WERI-Rb-1 (cell line): ENCODE measurements around the gene BAZ1B.

Experiments used
- DNase-seq: peaks from one replicate; pipeline ENCODE4 v3.0.0-alpha.2; 2020
- H3K27ac ChIP-seq: fragments of 250-450 bp; sonication (Bioruptor Pico); 2 replicates; pipeline ENCODE4 v1.5.1; 2020; ENCODE audit warnings: mild to moderate bottlenecking, moderate library complexity
- H3K27me3 ChIP-seq: fragments of 250-450 bp; sonication (Bioruptor Pico); 2 replicates; pipeline ENCODE4 v1.5.1; 2021; ENCODE audit warnings: mild to moderate bottlenecking, low read depth, moderate library complexity; ENCODE audit not compliant: insufficient read depth, severe bottlenecking
- H3K36me3 ChIP-seq: fragments of 250-450 bp; sonication (Bioruptor Pico); 2 replicates; pipeline ENCODE4 v1.5.1; 2020; ENCODE audit warnings: mild to moderate bottlenecking, moderate library complexity
- H3K4me3 ChIP-seq: 2 replicates; pipeline ENCODE4 v1.5.1; 2011; ENCODE audit warnings: low read depth, mild to moderate bottlenecking, control low read depth, low read length
- H3K9me3 ChIP-seq: fragments of 250-450 bp; sonication (Bioruptor Pico); 2 replicates; pipeline ENCODE4 v1.5.1; 2021; ENCODE audit warnings: mild to moderate bottlenecking, moderate library complexity; ENCODE audit not compliant: severe bottlenecking
- TF ChIP-seq, protein P1 (sequence below): IDR thresholded peaks from 2 replicates; pipeline ENCODE4 v1.5.1; 2011; ENCODE audit warnings: low read depth, mild to moderate bottlenecking, control low read depth, inconsistent platforms, low read length

The BAZ1B gene

GRCh38 chr7:73443548-73444255 lies 78.4 kb downstream of the BAZ1B start:
- TF ChIP-seq, protein P1, sequence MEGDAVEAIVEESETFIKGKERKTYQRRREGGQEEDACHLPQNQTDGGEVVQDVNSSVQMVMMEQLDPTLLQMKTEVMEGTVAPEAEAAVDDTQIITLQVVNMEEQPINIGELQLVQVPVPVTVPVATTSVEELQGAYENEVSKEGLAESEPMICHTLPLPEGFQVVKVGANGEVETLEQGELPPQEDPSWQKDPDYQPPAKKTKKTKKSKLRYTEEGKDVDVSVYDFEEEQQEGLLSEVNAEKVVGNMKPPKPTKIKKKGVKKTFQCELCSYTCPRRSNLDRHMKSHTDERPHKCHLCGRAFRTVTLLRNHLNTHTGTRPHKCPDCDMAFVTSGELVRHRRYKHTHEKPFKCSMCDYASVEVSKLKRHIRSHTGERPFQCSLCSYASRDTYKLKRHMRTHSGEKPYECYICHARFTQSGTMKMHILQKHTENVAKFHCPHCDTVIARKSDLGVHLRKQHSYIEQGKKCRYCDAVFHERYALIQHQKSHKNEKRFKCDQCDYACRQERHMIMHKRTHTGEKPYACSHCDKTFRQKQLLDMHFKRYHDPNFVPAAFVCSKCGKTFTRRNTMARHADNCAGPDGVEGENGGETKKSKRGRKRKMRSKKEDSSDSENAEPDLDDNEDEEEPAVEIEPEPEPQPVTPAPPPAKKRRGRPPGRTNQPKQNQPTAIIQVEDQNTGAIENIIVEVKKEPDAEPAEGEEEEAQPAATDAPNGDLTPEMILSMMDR = no peak
- Histone ChIP-seq H3K36me3 (peaks cover 93% of the 10 kb centered on the region), H3K4me3 (no peak overlapping the region), H3K27me3 (no peaks in the 10 kb centered on the region), H3K9me3 (no peaks in the 10 kb centered on the region), H3K27ac (no peak overlapping the region)
- no peak for DNase-seq

GRCh38 chr7:73442903-73443500 lies 79.1 kb downstream of the BAZ1B start:
- H3K9me3 ChIP-seq = no peaks in the 10 kb centered on the region
- H3K27me3 ChIP-seq = no peaks in the 10 kb centered on the region
- no peak for DNase-seq
- TF ChIP-seq, protein P1 = no peak
- no peak overlapping the region for H3K27ac ChIP-seq
- no peak overlapping the region for H3K4me3 ChIP-seq
- H3K36me3 ChIP-seq = peaks cover 88% of the 10 kb centered on the region

GRCh38 chr7:73442222-73442902 lies 79.7 kb downstream of the BAZ1B start:
- peaks cover 81% of the 10 kb centered on the region for H3K36me3 ChIP-seq
- TF ChIP-seq, protein P1 = no peak

DNA sequence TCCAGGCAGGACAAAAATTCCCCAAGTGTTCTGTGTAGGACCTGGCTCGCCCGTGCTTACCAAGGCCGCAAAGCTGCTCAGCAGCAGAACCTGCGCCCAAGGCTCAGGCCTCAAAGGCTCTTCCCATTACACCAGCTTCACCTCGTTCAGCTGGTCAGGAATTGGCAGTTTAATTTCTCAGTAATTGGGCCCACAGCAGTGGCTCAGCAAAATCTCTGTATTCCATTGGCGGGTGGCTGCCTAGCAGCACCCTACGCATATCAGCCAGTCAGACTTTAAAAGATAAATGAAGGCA lies 82.7 kb downstream of the BAZ1B start:
- TF ChIP-seq, protein P1 = no peak
- Histone ChIP-seq H3K9me3 (no peaks in the 10 kb centered on the region), H3K36me3 (peaks cover 51% of the 10 kb centered on the region), H3K27me3 (no peaks in the 10 kb centered on the region), H3K27ac (no peak overlapping the region), H3K4me3 (no peak overlapping the region)
- DNase-seq = no peak

More at GRCh38 chr7:73442222-73442902, 79.7 kb downstream of the BAZ1B start:
- no peak overlapping the region for H3K27ac ChIP-seq
- DNase-seq = no peak
- no peak overlapping the region for H3K4me3 ChIP-seq
- no peaks in the 10 kb centered on the region for H3K9me3 ChIP-seq
- no peaks in the 10 kb centered on the region for H3K27me3 ChIP-seq

DNA sequence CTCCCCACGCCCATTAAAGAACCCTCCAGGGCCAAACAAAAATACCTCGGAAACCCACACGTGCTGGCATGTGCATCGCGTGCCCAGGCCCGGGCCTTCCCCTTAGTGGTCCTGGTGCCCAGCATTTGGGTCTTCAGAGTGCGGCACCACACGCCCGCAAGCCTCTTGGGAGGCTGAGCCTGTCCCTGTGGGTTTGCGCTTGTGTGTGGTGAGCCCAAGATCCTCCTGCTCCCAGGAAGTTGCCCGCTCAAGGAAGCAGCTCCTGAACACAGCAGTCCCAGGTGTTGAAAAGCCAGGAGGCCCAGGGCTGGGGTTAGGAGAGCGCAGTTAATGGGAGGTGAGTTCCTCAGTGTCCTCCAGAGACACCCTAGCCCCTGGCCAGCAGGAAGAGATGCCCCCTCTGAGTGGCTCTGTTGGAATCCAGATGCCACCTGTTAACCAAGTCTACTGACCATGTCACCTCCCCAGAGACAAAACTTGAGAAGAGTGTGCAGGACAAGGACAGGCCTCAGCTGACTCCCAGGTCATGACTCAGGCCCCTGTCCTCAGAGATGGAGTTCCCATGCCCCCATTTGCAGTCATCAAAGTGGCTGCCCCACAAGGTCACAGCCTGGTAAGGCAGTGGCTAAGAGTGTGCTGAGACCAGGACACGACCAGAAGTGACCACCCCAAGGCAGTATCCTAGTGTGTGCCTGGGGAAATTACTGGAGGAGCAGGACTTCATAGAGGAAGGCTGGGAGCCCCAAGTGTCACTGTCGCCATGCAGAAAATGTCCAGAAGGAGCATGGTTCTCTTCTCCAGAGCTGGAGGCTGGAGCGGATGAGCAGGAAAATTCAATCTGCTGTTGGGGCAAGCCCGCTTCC lies 83.3 kb downstream of the BAZ1B start:
- no peak for DNase-seq
- no peak overlapping the region for H3K27ac ChIP-seq
- H3K27me3 ChIP-seq = no peaks in the 10 kb centered on the region
- TF ChIP-seq, protein P1 = no peak
- H3K9me3 ChIP-seq = no peaks in the 10 kb centered on the region
- no peak overlapping the region for H3K4me3 ChIP-seq
- peaks cover 45% of the 10 kb centered on the region for H3K36me3 ChIP-seq
